GM12865 (cell line): ENCODE data around the gene KCNG1.

Source experiments
- DNase-seq: peaks from one replicate; pipeline ENCODE4 v3.0.0; 2010; ENCODE audit warnings: low read depth
- H3K4me3 ChIP-seq: 2 replicates; pipeline ENCODE4 v1.5.1; 2011; ENCODE audit warnings: mild to moderate bottlenecking, low read depth, low read length, control low read depth
- CTCF ChIP-seq: IDR thresholded peaks from 2 replicates; pipeline ENCODE4 v1.5.1; 2011; ENCODE audit warnings: low read length, control low read depth, low read depth, inconsistent platforms; ENCODE audit not compliant: insufficient read depth; ENCODE audit errors: missing control alignments

The KCNG1 gene

GRCh38 chr20:50991076-50991475 lies 31.8 kb downstream of the KCNG1 start:
- no peak for DNase-seq
- no peak overlapping the region for H3K4me3 ChIP-seq
- no peak for TF ChIP-seq CTCF

- TF ChIP-seq CTCF, result peak; percentile 88
- DNase-seq, result peak; percentile 81
- no peak overlapping the region for H3K4me3 ChIP-seq
Measured at GRCh38 chr20:50987493-50988210, 35.3 kb downstream of the KCNG1 start.

- no peak for TF ChIP-seq CTCF
- DNase-seq, result no peak
- no peak overlapping the region for H3K4me3 ChIP-seq
Measured at GRCh38 chr20:50983321-50983720, 39.6 kb downstream of the KCNG1 start.

GRCh38 chr20:50982363-50982762 lies 40.5 kb downstream of the KCNG1 start:
- H3K4me3 ChIP-seq, result no peak overlapping the region
- TF ChIP-seq CTCF, result no peak
- DNase-seq, result no peak

GRCh38 chr20:50981714-50982048 lies 41.2 kb downstream of the KCNG1 start:
- no peak for TF ChIP-seq CTCF
- no peak overlapping the region for H3K4me3 ChIP-seq
- DNase-seq, result no peak

GRCh38 chr20:50980851-50981713 lies 41.8 kb downstream of the KCNG1 start:
- TF ChIP-seq CTCF, result peak; percentile 75
- no peak overlapping the region for H3K4me3 ChIP-seq
- peak; percentile 72 for DNase-seq
